HEK293 (cell line): ENCODE measurements around the gene VWA3A.

Source experiments
- CTCF ChIA-PET: fragments of 350-600 bp; formaldehyde crosslinking; extraction: SDS; loops from one replicate; lab custom pipeline; 2021; ENCODE audit warnings: antibody characterized with exemption; lab: Yijun Ruan, JAX
- POLR2A ChIA-PET: fragments of 300-600 bp; formaldehyde crosslinking; extraction: SDS; loops from one replicate; lab custom pipeline; 2020; ENCODE audit warnings: antibody characterized with exemption, inconsistent platforms; lab: Yijun Ruan, JAX
- H3K27ac ChIP-seq: fragments of 200-500 bp; sonication (Bioruptor generic); 2 replicates; pipeline ENCODE4 v1.5.1; 2014; ENCODE audit warnings: low read depth, low read length, control low read depth, inconsistent platforms; ENCODE audit errors: extremely low read depth
- H3K36me3 ChIP-seq, 2 experiments: fragments of 200-500 bp in 1 of 2; sonication (Bioruptor generic) in 1 of 2; 1 replicate in 1 of 2; 2 replicates in 1 of 2; pipeline ENCODE4 v1.5.1; 2014 to 2017; ENCODE audit warnings: inconsistent platforms in 2 of 2, low read length in 2 of 2; ENCODE audit not compliant: control insufficient read depth in 2 of 2, insufficient read depth in 1 of 2
- H3K4me1 ChIP-seq: fragments of 200-500 bp; sonication (Bioruptor generic); 2 replicates; pipeline ENCODE4 v1.5.1; 2014; ENCODE audit warnings: mild to moderate bottlenecking, low read length, inconsistent platforms; ENCODE audit not compliant: control insufficient read depth, insufficient read depth
- H3K4me3 ChIP-seq: 2 replicates; pipeline ENCODE4 v1.5.1; 2011; ENCODE audit warnings: low read depth, mild to moderate bottlenecking, control low read depth, low read length, moderate library complexity
- H3K9me3 ChIP-seq: fragments of 200-500 bp; sonication (Bioruptor generic); 2 replicates; pipeline ENCODE4 v1.5.1; 2014; ENCODE audit warnings: low read depth, low read length, inconsistent platforms; ENCODE audit not compliant: control insufficient read depth, insufficient read depth
- BCL11B ChIP-seq: fragments of 450-650 bp; formaldehyde crosslinking; IDR thresholded peaks from 2 replicates; pipeline ENCODE4 v1.5.1; 2016; ENCODE audit warnings: low read depth, missing biosample characterization, missing genetic modification characterization
- GLI4 ChIP-seq: fragments of 450-650 bp; formaldehyde crosslinking; IDR thresholded peaks from 2 replicates; pipeline ENCODE4 v1.5.1; 2016; ENCODE audit warnings: missing biosample characterization, missing genetic modification characterization
- HOXD13 ChIP-seq: sonication (generic); formaldehyde crosslinking; IDR thresholded peaks from 2 replicates; pipeline ENCODE4 v1.8.0; 2022; ENCODE audit warnings: missing genetic modification reagents, borderline replicate concordance
- INSM2 ChIP-seq: fragments of 450-650 bp; formaldehyde crosslinking; IDR thresholded peaks from 2 replicates; pipeline ENCODE4 v1.5.1; 2016; ENCODE audit warnings: missing biosample characterization, missing genetic modification characterization
- KLF7 ChIP-seq: fragments of 450-650 bp; formaldehyde crosslinking; IDR thresholded peaks from 2 replicates; pipeline ENCODE4 v1.5.1; 2016; ENCODE audit warnings: missing biosample characterization, missing genetic modification characterization, borderline replicate concordance
- PRDM10 ChIP-seq: fragments of 450-650 bp; formaldehyde crosslinking; IDR thresholded peaks from 2 replicates; pipeline ENCODE4 v1.5.1; 2016; ENCODE audit warnings: missing biosample characterization, missing genetic modification characterization
- ZBTB17 ChIP-seq: fragments of 450-650 bp; formaldehyde crosslinking; IDR thresholded peaks from 2 replicates; pipeline ENCODE4 v1.5.1; 2016; ENCODE audit warnings: missing biosample characterization, missing genetic modification characterization
- ZFP3 ChIP-seq: fragments of 450-650 bp; formaldehyde crosslinking; IDR thresholded peaks from 2 replicates; pipeline ENCODE4 v1.5.1; 2016; ENCODE audit warnings: low read depth, missing biosample characterization, missing genetic modification characterization
- ZNF112 ChIP-seq: fragments of 450-650 bp; formaldehyde crosslinking; IDR thresholded peaks from 2 replicates; pipeline ENCODE4 v1.5.0; 2017; ENCODE audit warnings: missing biosample characterization, missing genetic modification characterization
- ZNF169 ChIP-seq: fragments of 450-650 bp; formaldehyde crosslinking; IDR thresholded peaks from 2 replicates; pipeline ENCODE4 v1.5.1; 2016; ENCODE audit warnings: missing biosample characterization, missing genetic modification characterization
- ZNF24 ChIP-seq: fragments of 450-650 bp; formaldehyde crosslinking; IDR thresholded peaks from 2 replicates; pipeline ENCODE4 v1.5.1; 2016; ENCODE audit warnings: missing biosample characterization, missing genetic modification characterization
- ZNF266 ChIP-seq: fragments of 450-650 bp; formaldehyde crosslinking; IDR thresholded peaks from 2 replicates; pipeline ENCODE4 v1.5.1; 2016; ENCODE audit warnings: missing biosample characterization, missing genetic modification characterization, low read depth
- ZNF274 ChIP-seq, 2 experiments: fragments of 200-500 bp in 1 of 2; fragments of 450-650 bp in 1 of 2; sonication (Bioruptor generic) in 1 of 2; formaldehyde crosslinking in 1 of 2; IDR thresholded peaks; 2 replicates each; pipeline versions ENCODE4 v1.5.1 to v1.6.1; 2014 to 2016; ENCODE audit warnings: borderline replicate concordance in 1 of 2, inconsistent platforms in 1 of 2, low read length in 1 of 2, missing biosample characterization in 1 of 2, missing genetic modification characterization in 1 of 2
- ZNF292 ChIP-seq: fragments of 450-650 bp; formaldehyde crosslinking; IDR thresholded peaks from 2 replicates; pipeline ENCODE4 v1.5.1; 2016; ENCODE audit warnings: low read depth, missing biosample characterization, missing genetic modification characterization, borderline replicate concordance
- ZNF335 ChIP-seq: fragments of 450-650 bp; formaldehyde crosslinking; conservative IDR thresholded peaks from 2 replicates; pipeline ENCODE4 v1.5.1; 2016; ENCODE audit warnings: missing biosample characterization, missing genetic modification characterization
- ZNF37A ChIP-seq: fragments of 450-650 bp; IDR thresholded peaks from 2 replicates; pipeline ENCODE4 v1.5.1; 2018; ENCODE audit warnings: missing biosample characterization, missing genetic modification characterization
- ZNF398 ChIP-seq: fragments of 450-650 bp; formaldehyde crosslinking; IDR thresholded peaks from 2 replicates; pipeline ENCODE4 v1.5.1; 2017; ENCODE audit warnings: missing biosample characterization, missing genetic modification characterization
- ZNF521 ChIP-seq: fragments of 450-650 bp; formaldehyde crosslinking; IDR thresholded peaks from 2 replicates; pipeline ENCODE4 v1.5.1; 2017; ENCODE audit warnings: missing biosample characterization, mild to moderate bottlenecking, missing genetic modification characterization
- ZNF561 ChIP-seq: fragments of 450-650 bp; IDR thresholded peaks from 2 replicates; pipeline ENCODE4 v1.5.1; 2018; ENCODE audit warnings: missing biosample characterization, missing genetic modification characterization, borderline replicate concordance
- ZNF629 ChIP-seq: fragments of 450-650 bp; formaldehyde crosslinking; IDR thresholded peaks from 2 replicates; pipeline ENCODE4 v1.5.1; 2017; ENCODE audit warnings: missing biosample characterization, missing genetic modification characterization
- ZNF658 ChIP-seq: fragments of 450-650 bp; formaldehyde crosslinking; IDR thresholded peaks from 2 replicates; pipeline ENCODE4; 2016; ENCODE audit warnings: missing biosample characterization, missing genetic modification characterization
- TF ChIP-seq, protein P1 (sequence below): fragments of 450-650 bp; formaldehyde crosslinking; IDR thresholded peaks from 2 replicates; pipeline ENCODE4 v1.5.1; 2016; ENCODE audit warnings: missing biosample characterization, missing genetic modification characterization
- TF ChIP-seq, protein P2 (sequence below): fragments of 450-650 bp; formaldehyde crosslinking; IDR thresholded peaks from 2 replicates; pipeline ENCODE4 v1.5.1; 2016; ENCODE audit warnings: missing biosample characterization, missing genetic modification characterization
- TF ChIP-seq, protein P3 (sequence below): fragments of 450-650 bp; formaldehyde crosslinking; IDR thresholded peaks from 2 replicates; pipeline ENCODE4 v1.5.1; 2016; ENCODE audit warnings: missing biosample characterization, missing genetic modification characterization

VWA3A gene

GRCh38 chr16:22093996-22094395, 1.7 kb downstream of the VWA3A start (continued):
- TF ChIP-seq ZNF274 (IDR thresholded peaks at IDR 0.05; ENCODE audit: low read length) (no peak), ZNF274 (tag by site-specific recombination; IDR thresholded peaks at IDR 0.05; ENCODE audit: borderline replicate concordance) (no peak), BCL11B (tag by site-specific recombination) (no peak), ZNF112 (tag by site-specific recombination) (no peak), INSM2 (tag by site-specific recombination) (no peak), KLF7 (tag by site-specific recombination) (no peak)
- TF ChIP-seq, all 188 proteins: peak for 0

- H3K4me3 ChIP-seq = no peak overlapping the region
- H3K9me3 ChIP-seq = no peaks in the 10 kb centered on the region
- no peak overlapping the region for H3K27ac ChIP-seq
- H3K36me3 ChIP-seq = no peaks in the 10 kb centered on the region
- H3K4me1 ChIP-seq = no peaks in the 10 kb centered on the region
- CTCF ChIA-PET = interaction anchor here (0.5 to 3.5 kb wide), 42 partner anchors 8 to 813 kb away, joined by 3 to 23 read pairs (median 4); partner anchors contain the start of genes PDZD9 and UQCRC2
- POLR2A ChIA-PET = interaction anchor here (0.6 kb wide), 1 partner anchor 148 kb away, joined by 3 read pairs; no protein-coding TSS in a partner anchor
- TF ChIP-seq ZNF561 (tag by site-specific recombination) (no peak), ZNF37A (no peak), ZNF335 (tag by site-specific recombination) (0 out of 2 replicates have a peak, but pooled peaks have one; percentile 21), ZNF169 (no peak), ZNF629 (no peak), ZNF658 (tag by site-specific recombination) (no peak), GLI4 (tag by site-specific recombination) (no peak), ZNF521 (tag by site-specific recombination) (no peak), ZNF24 (no peak), ZNF398 (no peak), ZNF266 (tag by site-specific recombination) (no peak), ZBTB17 (peak; percentile 36; the same call in 1 of the 2 replicates), ZNF292 (tag by site-specific recombination) (no peak), PRDM10 (tag by site-specific recombination) (0 out of 2 replicates have a peak, but pooled peaks have one; percentile 16), ZFP3 (tag by site-specific recombination) (no peak), HOXD13 (CRISPR knock-in tag) (no peak)
- TF ChIP-seq, protein P1, sequence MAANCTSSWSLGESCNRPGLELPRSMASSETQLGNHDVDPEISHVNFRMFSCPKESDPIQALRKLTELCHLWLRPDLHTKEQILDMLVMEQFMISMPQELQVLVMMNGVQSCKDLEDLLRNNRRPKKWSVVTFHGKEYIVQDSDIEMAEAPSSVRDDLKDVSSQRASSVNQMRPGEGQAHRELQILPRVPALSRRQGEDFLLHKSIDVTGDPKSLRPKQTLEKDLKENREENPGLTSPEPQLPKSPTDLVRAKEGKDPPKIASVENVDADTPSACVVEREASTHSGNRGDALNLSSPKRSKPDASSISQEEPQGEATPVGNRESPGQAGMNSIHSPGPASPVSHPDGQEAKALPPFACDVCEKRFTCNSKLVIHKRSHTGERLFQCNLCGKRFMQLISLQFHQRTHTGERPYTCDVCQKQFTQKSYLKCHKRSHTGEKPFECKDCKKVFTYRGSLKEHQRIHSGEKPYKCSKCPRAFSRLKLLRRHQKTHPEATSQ (tag by site-specific recombination) = no peak
- TF ChIP-seq, protein P2, sequence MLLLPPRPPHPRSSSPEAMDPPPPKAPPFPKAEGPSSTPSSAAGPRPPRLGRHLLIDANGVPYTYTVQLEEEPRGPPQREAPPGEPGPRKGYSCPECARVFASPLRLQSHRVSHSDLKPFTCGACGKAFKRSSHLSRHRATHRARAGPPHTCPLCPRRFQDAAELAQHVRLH (tag by site-specific recombination) = no peak
- TF ChIP-seq, protein P3, sequence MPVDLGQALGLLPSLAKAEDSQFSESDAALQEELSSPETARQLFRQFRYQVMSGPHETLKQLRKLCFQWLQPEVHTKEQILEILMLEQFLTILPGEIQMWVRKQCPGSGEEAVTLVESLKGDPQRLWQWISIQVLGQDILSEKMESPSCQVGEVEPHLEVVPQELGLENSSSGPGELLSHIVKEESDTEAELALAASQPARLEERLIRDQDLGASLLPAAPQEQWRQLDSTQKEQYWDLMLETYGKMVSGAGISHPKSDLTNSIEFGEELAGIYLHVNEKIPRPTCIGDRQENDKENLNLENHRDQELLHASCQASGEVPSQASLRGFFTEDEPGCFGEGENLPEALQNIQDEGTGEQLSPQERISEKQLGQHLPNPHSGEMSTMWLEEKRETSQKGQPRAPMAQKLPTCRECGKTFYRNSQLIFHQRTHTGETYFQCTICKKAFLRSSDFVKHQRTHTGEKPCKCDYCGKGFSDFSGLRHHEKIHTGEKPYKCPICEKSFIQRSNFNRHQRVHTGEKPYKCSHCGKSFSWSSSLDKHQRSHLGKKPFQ = no peak
Measured at GRCh38 chr16:22098405-22099255, 6.3 kb downstream of the VWA3A start.
